ENCODE measurements around the gene TTL.
A peak's percentile ranks its signal among the peaks of the same experiment; 100 is the strongest.
"Not testable (repeated sequence)": the region's sequence is repeated elsewhere in the genome, so short reads cannot be mapped to it uniquely, and the experiment has no call there.

Gene TTL

GRCh38 chr2:112481528-112482233 is at the start of gene TTL:
TTL (plus strand) TSS chr2:112482156; CDS start chr2:112482345, 189 bp downstream.
- DNase-seq (ENCODE audit: low read depth) = peak; percentile 74

- DNase-seq (ENCODE audit: low read depth) = not testable (repeated sequence)
Observed at GRCh38 chr2:112432390-112432734, 49.6 kb upstream of the TTL start.

- not testable (repeated sequence) for DNase-seq (ENCODE audit: low read depth)
Observed at GRCh38 chr2:112432735-112433479, 49.0 kb upstream of the TTL start.

- DNase-seq (ENCODE audit: low read depth) = peak; percentile 76
Observed at GRCh38 chr2:112433480-112433879, 48.5 kb upstream of the TTL start, which contains the start of gene RGPD8. RGPD8 (minus strand) TSS chr2:112433645; CDS start chr2:112433453, 192 bp downstream.

- DNase-seq (ENCODE audit: low read depth) = no peak
Observed at GRCh38 chr2:112433932-112434730, 47.8 kb upstream of the TTL start.

GRCh38 chr2:112434890-112435715 is 46.9 kb upstream of the TTL start:
- DNase-seq (ENCODE audit: low read depth) = not testable (repeated sequence)

GRCh38 chr2:112435716-112436431 is 46.1 kb upstream of the TTL start:
- not testable (repeated sequence) for DNase-seq (ENCODE audit: low read depth)

- DNase-seq (ENCODE audit: low read depth) = not testable (repeated sequence)
Observed at GRCh38 chr2:112436993-112437392, 45.0 kb upstream of the TTL start.

- DNase-seq (ENCODE audit: low read depth) = not testable (repeated sequence)
Observed at GRCh38 chr2:112437405-112437831, 44.5 kb upstream of the TTL start.

- DNase-seq (ENCODE audit: low read depth) = not testable (repeated sequence)
Observed at GRCh38 chr2:112438603-112439261, 43.2 kb upstream of the TTL start.

- DNase-seq (ENCODE audit: low read depth) = not testable (repeated sequence)
Observed at GRCh38 chr2:112444256-112444655, 37.7 kb upstream of the TTL start.

- no peak for DNase-seq (ENCODE audit: low read depth)
Observed at GRCh38 chr2:112449854-112450253, 32.1 kb upstream of the TTL start.

- no peak for DNase-seq (ENCODE audit: low read depth)
Observed at GRCh38 chr2:112451317-112451716, 30.6 kb upstream of the TTL start.

- DNase-seq (ENCODE audit: low read depth) = no peak
Observed at GRCh38 chr2:112454586-112454985, 27.4 kb upstream of the TTL start.

GRCh38 chr2:112459372-112459771 is 22.6 kb upstream of the TTL start:
- no peak for DNase-seq (ENCODE audit: low read depth)

- DNase-seq (ENCODE audit: low read depth) = no peak
Observed at GRCh38 chr2:112462178-112462577, 19.8 kb upstream of the TTL start.

- DNase-seq (ENCODE audit: low read depth) = no peak
Observed at GRCh38 chr2:112463256-112463655, 18.7 kb upstream of the TTL start.

- no peak for DNase-seq (ENCODE audit: low read depth)
Observed at GRCh38 chr2:112465382-112465781, 16.6 kb upstream of the TTL start.

GRCh38 chr2:112472547-112473263 is 9.3 kb upstream of the TTL start:
- no peak for DNase-seq (ENCODE audit: low read depth)

Data from activated T-cell treated with anti-CD3 and anti-CD28 coated beads for 24 hours (primary cell).